DOHH2 (cell line): ENCODE results near the gene TTC21A.

Experiments
- H3F3A ChIP-seq: fragments of 200-600 bp; sonication (generic), shearing (Covaris generic); 2 replicates; pipeline ENCODE4 v1.6.0; 2016; ENCODE audit warnings: antibody characterized with exemption, mild to moderate bottlenecking; ENCODE audit not compliant: control insufficient read depth, insufficient read depth
- H3K27ac ChIP-seq: fragments of 200-600 bp; sonication (generic); 2 replicates; pipeline ENCODE4 v1.5.1; 2014; ENCODE audit warnings: low read depth, mild to moderate bottlenecking, low read length, moderate library complexity
- H3K27me3 ChIP-seq: fragments of 200-600 bp; sonication (generic); 2 replicates; pipeline ENCODE4 v1.6.1; 2014; ENCODE audit warnings: mild to moderate bottlenecking, low read length, mixed read lengths; ENCODE audit not compliant: control insufficient read depth
- H3K36me3 ChIP-seq: fragments of 200-600 bp; sonication (generic); 2 replicates; pipeline ENCODE4 v1.6.1; 2014; ENCODE audit warnings: mild to moderate bottlenecking, low read length, moderate library complexity, mixed read lengths; ENCODE audit not compliant: control insufficient read depth
- H3K4me1 ChIP-seq: fragments of 200-600 bp; sonication (generic); 2 replicates; pipeline ENCODE4 v1.6.1; 2014; ENCODE audit warnings: mild to moderate bottlenecking, low read length, mixed read lengths; ENCODE audit not compliant: control insufficient read depth
- H3K4me2 ChIP-seq: fragments of 200-600 bp; sonication (generic); 2 replicates; pipeline ENCODE4 v1.6.0; 2014; ENCODE audit warnings: mild to moderate bottlenecking, low read length, moderate library complexity
- H3K4me3 ChIP-seq: fragments of 200-600 bp; sonication (generic); 2 replicates; pipeline ENCODE4 v1.5.1; 2014; ENCODE audit warnings: mild to moderate bottlenecking, low read length, mixed read lengths
- H3K79me2 ChIP-seq: fragments of 200-600 bp; sonication (generic); 2 replicates; pipeline ENCODE4 v1.6.1; 2014; ENCODE audit warnings: mild to moderate bottlenecking, low read length, mixed read lengths; ENCODE audit not compliant: control insufficient read depth
- H3K9me2 ChIP-seq: fragments of 200-600 bp; sonication (generic); replicated peaks from 2 replicates; pipeline ENCODE4 v1.6.1; 2014; ENCODE audit warnings: mild to moderate bottlenecking, low read length, mixed read lengths; ENCODE audit not compliant: control insufficient read depth
- H3K9me3 ChIP-seq: fragments of 200-600 bp; sonication (generic); 2 replicates; pipeline ENCODE4 v1.6.1; 2014; ENCODE audit warnings: antibody characterized with exemption, low read length, mixed read lengths; ENCODE audit not compliant: control insufficient read depth, insufficient read depth
- H4K20me1 ChIP-seq: fragments of 200-600 bp; sonication (generic); 2 replicates; pipeline ENCODE4 v1.6.0; 2014; ENCODE audit warnings: low read depth, mild to moderate bottlenecking, antibody characterized with exemption, low read length, moderate library complexity; ENCODE audit not compliant: control insufficient read depth, insufficient read depth
- CTCF ChIP-seq: fragments of 200-600 bp; sonication (generic); IDR thresholded peaks from one replicate; pipeline ENCODE4 v1.5.1; 2014; ENCODE audit warnings: antibody characterized with exemption, mild to moderate bottlenecking, low read depth, low read length; ENCODE audit not compliant: poor library complexity, severe bottlenecking
- EZH2phosphoT487 ChIP-seq: fragments of 200-600 bp; sonication (generic); IDR thresholded peaks from 2 replicates; pipeline ENCODE4 v1.6.1; 2017; ENCODE audit warnings: borderline replicate concordance, mild to moderate bottlenecking, antibody characterized with exemption, low read length, moderate library complexity, mixed read lengths

TTC21A gene

GRCh38 chr3:39150148-39150802 is 42.8 kb downstream of the TTC21A start:
- Histone ChIP-seq H3K79me2 (peaks cover 78% of the 10 kb centered on the region), H3K27me3 (no peaks in the 10 kb centered on the region), H3K4me2 (peak overlapping the region; percentile 100), H3K9me2 (no peaks in the 10 kb centered on the region), H3F3A (peaks cover 31% of the 10 kb centered on the region), H3K27ac (peak overlapping the region; percentile 98), H3K9me3 (no peaks in the 10 kb centered on the region), H3K4me1 (peaks cover 72% of the 10 kb centered on the region), H3K4me3 (peak overlapping the region; percentile 87), H4K20me1 (no peaks in the 10 kb centered on the region), H3K36me3 (peaks cover 29% of the 10 kb centered on the region)
- TF ChIP-seq CTCF, result no peak

- H3K9me2 ChIP-seq, result no peaks in the 10 kb centered on the region
- H3K27me3 ChIP-seq, result no peaks in the 10 kb centered on the region; the same call in 1 of the 2 replicates
- H4K20me1 ChIP-seq, result no peaks in the 10 kb centered on the region
- peaks cover 26% of the 10 kb centered on the region for H3F3A ChIP-seq
- peak overlapping the region; percentile 87 for H3K4me3 ChIP-seq
- peak overlapping the region; percentile 100 for H3K4me2 ChIP-seq
- H3K27ac ChIP-seq, result peak overlapping the region; percentile 98
- H3K79me2 ChIP-seq, result peaks cover 72% of the 10 kb centered on the region
- TF ChIP-seq EZH2phosphoT487 (no peak), CTCF (no peak)
- peaks cover 22% of the 10 kb centered on the region for H3K36me3 ChIP-seq
- H3K9me3 ChIP-seq, result no peaks in the 10 kb centered on the region
- H3K4me1 ChIP-seq, result peaks cover 65% of the 10 kb centered on the region
Measured at GRCh38 chr3:39150803-39151631, 43.5 kb downstream of the TTC21A start.

- Histone ChIP-seq H3F3A (peaks cover 18% of the 10 kb centered on the region), H3K9me2 (no peaks in the 10 kb centered on the region), H3K4me3 (peak overlapping the region; percentile 87), H3K36me3 (peaks cover 8% of the 10 kb centered on the region; the same call in 1 of the 2 replicates), H3K27me3 (peaks cover 4% of the 10 kb centered on the region; the same call in 1 of the 2 replicates), H3K27ac (no peak overlapping the region), H3K9me3 (no peaks in the 10 kb centered on the region), H4K20me1 (no peaks in the 10 kb centered on the region), H3K4me2 (peak overlapping the region; percentile 51), H3K79me2 (peaks cover 43% of the 10 kb centered on the region), H3K4me1 (peaks cover 36% of the 10 kb centered on the region)
- TF ChIP-seq CTCF, result no peak
- no peak for TF ChIP-seq EZH2phosphoT487
Measured at GRCh38 chr3:39153977-39154279, 46.4 kb downstream of the TTC21A start.
